Natural killer cell (primary cell): Measurements from ENCODE around the gene OR2S2. TPM values are rescaled to one million over a fixed set of nuclear protein-coding genes. Genes with fewer than 3 reads are reported as not detected.
A peak's percentile ranks its signal among the peaks of the same experiment; 100 is the strongest.

Experiments
- ATAC-seq, 3 donors: fragments of 150-1000 bp in 2 of 3; fragments of 200-7000 bp in 1 of 3; cut with Tn5 transposase; 1 replicate in 1 of 3; 2 replicates in 2 of 3; pipeline ENCODE4 v1.10.0; 2021; ENCODE audit warnings: mild to moderate bottlenecking in 2 of 3, moderate library complexity in 2 of 3
- DNase-seq, 2 donors: peaks; one replicate each; pipeline versions ENCODE4 v3.0.0 to v3.0.0-alpha.2; 2013 to 2021; ENCODE audit warnings: mixed read lengths in 1 of 2
- H3K27ac ChIP-seq: one replicate; pipeline ENCODE4 v1.5.1; 2013; ENCODE audit warnings: mild to moderate bottlenecking, low read length
- H3K27me3 ChIP-seq: one replicate; pipeline ENCODE4 v1.6.1; 2013; ENCODE audit warnings: low read length; ENCODE audit not compliant: control insufficient read depth, insufficient read depth
- H3K36me3 ChIP-seq: one replicate; pipeline ENCODE4 v1.6.1; 2013; ENCODE audit warnings: low read length; ENCODE audit not compliant: control insufficient read depth, insufficient read depth
- H3K4me1 ChIP-seq: one replicate; pipeline ENCODE4 v1.6.1; 2013; ENCODE audit warnings: low read length; ENCODE audit not compliant: control insufficient read depth, insufficient read depth
- H3K4me3 ChIP-seq: one replicate; pipeline ENCODE4 v1.5.1; 2013; ENCODE audit warnings: low read length
- H3K9me3 ChIP-seq: one replicate; pipeline ENCODE4 v1.6.1; 2013; ENCODE audit warnings: low read length; ENCODE audit not compliant: control insufficient read depth, insufficient read depth
- H3K27ac Mint-ChIP-seq, 2 donors: one replicate each; pipeline ENCODE4 v1.8.0; 2022; ENCODE audit warnings: mild to moderate bottlenecking in 2 of 2, mixed read lengths in 2 of 2, moderate library complexity in 1 of 2
- H3K27me3 Mint-ChIP-seq, 2 donors: one replicate each; pipeline ENCODE4 v1.8.0; 2022; ENCODE audit warnings: low read depth in 2 of 2, mixed read lengths in 2 of 2
- H3K36me3 Mint-ChIP-seq: one replicate; pipeline ENCODE4 v1.8.0; 2022; ENCODE audit warnings: mixed read lengths
- H3K4me1 Mint-ChIP-seq, 2 donors: one replicate each; pipeline ENCODE4 v1.8.0; 2022; ENCODE audit warnings: mixed read lengths in 2 of 2
- H3K4me3 Mint-ChIP-seq: one replicate; pipeline ENCODE4 v1.8.0; 2022; ENCODE audit warnings: mild to moderate bottlenecking, moderate library complexity, mixed read lengths
- H3K9me3 Mint-ChIP-seq, 2 donors: one replicate each; pipeline ENCODE4 v1.8.0; 2022; ENCODE audit warnings: mixed read lengths in 2 of 2
- CTCF ChIP-seq: fragments of 200-600 bp; IDR thresholded peaks from one replicate; pipeline ENCODE4 v1.8.0; 2022; ENCODE audit warnings: antibody characterized with exemption
- WGBS: methylation state at CpG from one replicate; pipeline ENCODE4 v1.1.7; 2013; ENCODE audit warnings: missing lambda C conversion rate; ENCODE audit not compliant: insufficient coverage; 5-methylcytosine and 5-hydroxymethylcytosine counted together
- intact Hi-C: fragments of 100-400 bp; cut with micrococcal nuclease; formaldehyde crosslinking; loops from one replicate; pipeline ENCODE4 v1.14.2; 2022
- total RNA-seq, 4 donors: library from RNA; stranded (reverse); fragments of 120-200 nt in 1 of 4; gene quantifications; one replicate each; pipeline versions ENCODE4 v1.2.3 to v1.2.4, GENCODE V29; 2013 to 2022

The OR2S2 gene
- total RNA-seq, 3 donors from 2014 or later (not counting 1 experiment from before 2014, with no cell fraction given) = not detected

DNA sequence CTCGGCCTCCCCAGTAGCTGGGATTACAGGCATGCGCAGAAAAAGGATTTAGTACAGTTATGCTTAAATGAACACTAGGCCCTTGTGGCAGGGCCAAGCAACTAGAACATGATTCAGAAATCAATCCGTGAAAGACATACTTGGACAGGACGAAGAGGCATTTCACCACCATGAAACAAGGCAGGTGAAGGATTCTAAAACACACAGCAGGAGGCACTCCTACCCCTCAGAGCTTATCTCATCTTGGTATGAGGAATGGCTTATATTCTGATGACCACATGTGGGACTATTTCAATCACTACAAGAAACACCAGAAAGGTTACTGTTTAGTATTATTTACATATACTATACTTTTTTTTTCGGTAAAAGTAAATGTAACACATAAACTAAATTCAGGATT lies 15.7 kb downstream of the OR2S2 start:
- Histone ChIP-seq H3K36me3 (no peaks in the 10 kb centered on the region), H3K4me3 (no peak overlapping the region), H3K4me1 (no peaks in the 10 kb centered on the region), H3K9me3 (no peaks in the 10 kb centered on the region), H3K27me3 (no peaks in the 10 kb centered on the region), H3K27ac (no peak overlapping the region)
- H3K36me3 Mint-ChIP-seq = no peaks in the 10 kb centered on the region
- no peaks in the 10 kb centered on the region for H3K9me3 Mint-ChIP-seq
- no peak overlapping the region for H3K4me3 Mint-ChIP-seq
- intact Hi-C loops = no loop called here
- no peak for ATAC-seq
- no peak for TF ChIP-seq CTCF
- WGBS = 96% methylated on average over 4 of the region's 5 CpGs
- no peak overlapping the region for H3K27ac Mint-ChIP-seq
- no peak for DNase-seq
- peaks cover 0 to 5% of the 10 kb centered on the region in 2 donors for H3K27me3 Mint-ChIP-seq
- peaks cover 5% of the 10 kb centered on the region in 2 donors for H3K4me1 Mint-ChIP-seq

- Histone ChIP-seq H3K27me3 (no peaks in the 10 kb centered on the region), H3K36me3 (no peaks in the 10 kb centered on the region), H3K9me3 (no peaks in the 10 kb centered on the region), H3K4me1 (no peaks in the 10 kb centered on the region), H3K27ac (no peak overlapping the region), H3K4me3 (no peak overlapping the region)
- no peak for TF ChIP-seq CTCF
- DNase-seq = peak in 1 of 2 donors; percentile 65
- 51% methylated on average over 7 of the region's 7 CpGs for WGBS
- no peaks in the 10 kb centered on the region for H3K36me3 Mint-ChIP-seq
- peaks cover 3 to 4% of the 10 kb centered on the region in 2 donors for H3K4me1 Mint-ChIP-seq
- H3K4me3 Mint-ChIP-seq = no peak overlapping the region
- H3K27me3 Mint-ChIP-seq = peaks cover 0 to 5% of the 10 kb centered on the region in 2 donors
- H3K9me3 Mint-ChIP-seq = no peaks in the 10 kb centered on the region
- no peak for ATAC-seq
- no peak overlapping the region for H3K27ac Mint-ChIP-seq
- intact Hi-C loops = no loop called here
Measured at GRCh38 chr9:35940458-35941407, 17.2 kb downstream of the OR2S2 start.

GRCh38 chr9:35939679-35940250 lies 18.2 kb downstream of the OR2S2 start:
- Histone ChIP-seq H3K36me3 (no peaks in the 10 kb centered on the region), H3K9me3 (no peaks in the 10 kb centered on the region), H3K4me3 (no peak overlapping the region), H3K4me1 (no peaks in the 10 kb centered on the region), H3K27me3 (no peaks in the 10 kb centered on the region), H3K27ac (no peak overlapping the region)
- H3K36me3 Mint-ChIP-seq = no peaks in the 10 kb centered on the region
- H3K9me3 Mint-ChIP-seq = no peaks in the 10 kb centered on the region
- TF ChIP-seq CTCF = no peak
- H3K27ac Mint-ChIP-seq = no peak overlapping the region
- WGBS = 82% methylated on average over 8 of the region's 8 CpGs
- H3K27me3 Mint-ChIP-seq = no peaks in the 10 kb centered on the region
- no peak overlapping the region for H3K4me3 Mint-ChIP-seq
- DNase-seq = no peak
- ATAC-seq = no peak
- intact Hi-C loops = no loop called here
- H3K4me1 Mint-ChIP-seq = no peaks in the 10 kb centered on the region
